Ammon's horn (tissue), 1 donor: ENCODE results near the gene SASH1.

Experiments
- DNase-seq: peaks from one replicate; pipeline ENCODE4 v3.0.0-alpha.2; 2016; ENCODE audit warnings: low spot score

Gene SASH1

GRCh38 chr6:148497257-148497656, 154.6 kb downstream of the SASH1 start:
- DNase-seq: no peak

- DNase-seq: no peak
Measured at GRCh38 chr6:148497717-148498116, 155.1 kb downstream of the SASH1 start.

- DNase-seq: no peak
Measured at GRCh38 chr6:148500402-148500801, 157.8 kb downstream of the SASH1 start.

- no peak for DNase-seq
Measured at GRCh38 chr6:148501178-148501590, 158.5 kb downstream of the SASH1 start.

- DNase-seq: no peak
Measured at GRCh38 chr6:148502083-148502772, 159.6 kb downstream of the SASH1 start.

GRCh38 chr6:148502773-148503135, 160.1 kb downstream of the SASH1 start:
- DNase-seq: no peak

GRCh38 chr6:148503703-148504102, 161.1 kb downstream of the SASH1 start:
- no peak for DNase-seq

GRCh38 chr6:148507774-148508173, 165.1 kb downstream of the SASH1 start:
- DNase-seq: no peak

GRCh38 chr6:148508401-148509041, 165.9 kb downstream of the SASH1 start:
- DNase-seq: peak; percentile 66

GRCh38 chr6:148509119-148509799, 166.6 kb downstream of the SASH1 start:
- DNase-seq: peak; percentile 52

GRCh38 chr6:148509800-148510581, 167.4 kb downstream of the SASH1 start:
- peak; percentile 56 for DNase-seq

- peak; percentile 79 for DNase-seq
Measured at GRCh38 chr6:148513145-148514071, 170.8 kb downstream of the SASH1 start.

- DNase-seq: no peak
Measured at GRCh38 chr6:148514091-148514845, 171.6 kb downstream of the SASH1 start.

- no peak for DNase-seq
Measured at GRCh38 chr6:148516217-148516616, 173.6 kb downstream of the SASH1 start.

GRCh38 chr6:148516617-148517016, 174.0 kb downstream of the SASH1 start:
- DNase-seq: no peak

- DNase-seq: no peak
Measured at GRCh38 chr6:148517470-148517869, 174.8 kb downstream of the SASH1 start.

GRCh38 chr6:148518511-148519156, 176.0 kb downstream of the SASH1 start:
- no peak for DNase-seq

GRCh38 chr6:148520109-148520841, 177.6 kb downstream of the SASH1 start:
- DNase-seq: no peak

GRCh38 chr6:148521158-148521557, 178.5 kb downstream of the SASH1 start:
- DNase-seq: no peak
